GM19467 (cell line): Measurements from ENCODE around the gene PPARG.
"Not testable (repeated sequence)": the region's sequence is repeated elsewhere in the genome, so short reads cannot be mapped to it uniquely, and the experiment has no call there.

Experiments
- ATAC-seq: cut with Tn5 transposase; IDR thresholded peaks from one replicate; pipeline ENCODE4 v1.9.1; 2021; ENCODE audit warnings: mild to moderate bottlenecking, moderate library complexity; ENCODE audit not compliant: unreplicated experiment

PPARG gene

GRCh38 chr3:12371525-12372140 lies 82.8 kb downstream of the PPARG start:
- no peak for ATAC-seq

- no peak for ATAC-seq
These were observed 83.9 kb downstream of the PPARG start for GRCh38 chr3:12372741-12373280.

GRCh38 chr3:12375572-12375971 lies 86.7 kb downstream of the PPARG start:
- ATAC-seq: no peak

- no peak for ATAC-seq
These were observed 91.0 kb downstream of the PPARG start for GRCh38 chr3:12379640-12380429.

GRCh38 chr3:12380461-12380860 lies 91.6 kb downstream of the PPARG start:
- no peak for ATAC-seq

- no peak for ATAC-seq
These were observed 92.3 kb downstream of the PPARG start for GRCh38 chr3:12381199-12381598.

GRCh38 chr3:12383218-12383617 lies 94.3 kb downstream of the PPARG start:
- no peak for ATAC-seq

- no peak for ATAC-seq
These were observed 95.8 kb downstream of the PPARG start for GRCh38 chr3:12384451-12385233.

- not testable (repeated sequence) for ATAC-seq
These were observed 97.8 kb downstream of the PPARG start for GRCh38 chr3:12386514-12387291.

- ATAC-seq: no peak
These were observed 99.3 kb downstream of the PPARG start for GRCh38 chr3:12388185-12388584.

GRCh38 chr3:12392101-12392878 lies 103.4 kb downstream of the PPARG start:
- ATAC-seq: no peak

- no peak for ATAC-seq
These were observed 105.0 kb downstream of the PPARG start for GRCh38 chr3:12393894-12394293.

- peak; percentile 5 for ATAC-seq
These were observed 105.8 kb downstream of the PPARG start for GRCh38 chr3:12394569-12395271.

GRCh38 chr3:12395349-12396012 lies 106.6 kb downstream of the PPARG start:
- peak; percentile 95 for ATAC-seq

- no peak for ATAC-seq
These were observed 107.6 kb downstream of the PPARG start for GRCh38 chr3:12396471-12396870.

- ATAC-seq: no peak
These were observed 110.4 kb downstream of the PPARG start for GRCh38 chr3:12399226-12399625.

- ATAC-seq: no peak
These were observed 111.8 kb downstream of the PPARG start for GRCh38 chr3:12400616-12401194.

GRCh38 chr3:12401208-12401607 lies 112.3 kb downstream of the PPARG start:
- no peak for ATAC-seq
